HepG2 (cell line): ENCODE measurements around the gene HSFX1. TPM values are rescaled to one million over a fixed set of nuclear protein-coding genes. Genes with fewer than 3 reads are reported as not detected.
"Not testable (repeated sequence)": the region's sequence is repeated elsewhere in the genome, so short reads cannot be mapped to it uniquely, and the experiment has no call there.

Source experiments
- ATAC-seq: fragments of 200-7000 bp; cut with Tn5 transposase; 3 replicates; pipeline ENCODE4 v1.9.1; 2020; ENCODE audit warnings: mild to moderate bottlenecking, moderate library complexity
- Bru-seq: library from RNA; stranded (reverse); fragments of 400-500 nt; gene quantifications from one replicate; lab custom pipeline; 2021; lab: Mats Ljungman, UMichigan
- BruChase-seq, 2 experiments: library from RNA; stranded (reverse); fragments of 400-500 nt; gene quantifications; one replicate each; lab custom pipeline; 2021; lab: Mats Ljungman, UMichigan
- BruUV-seq: library from RNA; stranded (reverse); fragments of 400-500 nt; replicated peaks from 2 replicates; lab custom pipeline; 2021; lab: Mats Ljungman, UMichigan
- CTCF ChIA-PET: fragments of 300-600 bp; formaldehyde crosslinking; extraction: SDS; loops from one replicate; lab custom pipeline; 2021; ENCODE audit warnings: low total read pairs, inconsistent platforms, low intra/inter-chr PET ratio; lab: Yijun Ruan, JAX
- POLR2A ChIA-PET: fragments of 350-600 bp; sonication (Branson Sonifier 250); formaldehyde crosslinking; loops from one replicate; lab custom pipeline; 2020; ENCODE audit warnings: antibody characterized with exemption, inconsistent platforms; lab: Yijun Ruan, JAX
- DNase-seq: peaks from one replicate; pipeline ENCODE4 v3.0.0-alpha.2; 2015; ENCODE audit warnings: low spot score
- FAIRE-seq: peaks from 3 replicates; lab custom pipeline; 2011; peaks lifted over from hg19 to GRCh38; lab: Jason Lieb, UNC
- H2AFZ ChIP-seq: one replicate; pipeline ENCODE4 v1.6.1; 2011; ENCODE audit warnings: low read length, inconsistent platforms
- H3K27ac ChIP-seq: fragments of 300-600 bp; 3 replicates; pipeline ENCODE4 v1.8.0; 2011; ENCODE audit warnings: mixed run types, mild to moderate bottlenecking, mixed read lengths, low read length, inconsistent platforms; ENCODE audit not compliant: insufficient read depth; ENCODE audit errors: extremely low read length
- H3K27me3 ChIP-seq, 2 experiments: fragments of 200-600 bp in 1 of 2; 2 replicates in 1 of 2; 3 replicates in 1 of 2; pipeline versions ENCODE4 v1.6.0 to v1.8.0; 2011; ENCODE audit warnings: low read length in 2 of 2, mild to moderate bottlenecking in 2 of 2, moderate library complexity in 2 of 2, inconsistent platforms in 1 of 2; ENCODE audit not compliant: insufficient read depth in 2 of 2, control insufficient read depth in 1 of 2
- H3K36me3 ChIP-seq, 2 experiments: fragments of 200-600 bp in 1 of 2; replicated peaks in 1 of 2; 2 replicates in 1 of 2; 3 replicates in 1 of 2; pipeline versions ENCODE4 v1.5.1 to v1.8.0; 2011; ENCODE audit warnings: low read length in 2 of 2, inconsistent platforms in 1 of 2; ENCODE audit not compliant: insufficient read depth in 2 of 2, control insufficient read depth in 1 of 2
- H3K4me1 ChIP-seq: 2 replicates; pipeline ENCODE4 v1.5.1; 2012; ENCODE audit warnings: low read length, inconsistent platforms; ENCODE audit not compliant: insufficient read depth
- H3K4me2 ChIP-seq: 2 replicates; pipeline ENCODE4 v1.6.0; 2011; ENCODE audit warnings: low read depth, low read length, inconsistent platforms
- H3K4me3 ChIP-seq, 3 experiments: fragments of 200-600 bp in 1 of 3; sonication (generic), shearing (Covaris generic) in 1 of 3; replicated peaks in 1 of 3; 2 replicates each; pipeline ENCODE4 v1.5.1; 2011 to 2016; ENCODE audit warnings: low read length in 3 of 3, inconsistent platforms in 2 of 3, low read depth in 2 of 3, mild to moderate bottlenecking in 2 of 3, control low read depth in 1 of 3, mixed read lengths in 1 of 3; ENCODE audit not compliant: insufficient read depth in 1 of 3
- H3K79me2 ChIP-seq: one replicate; pipeline ENCODE4 v1.6.1; 2011; ENCODE audit warnings: low read length, inconsistent platforms; ENCODE audit not compliant: insufficient read depth
- H3K9ac ChIP-seq: 2 replicates; pipeline ENCODE4 v1.6.0; 2011; ENCODE audit warnings: mild to moderate bottlenecking, low read depth, low read length, inconsistent platforms; ENCODE audit not compliant: insufficient read depth
- H3K9me3 ChIP-seq: 2 replicates; pipeline ENCODE4 v1.5.1; 2012; ENCODE audit warnings: mild to moderate bottlenecking, low read length
- H4K20me1 ChIP-seq: 2 replicates; pipeline ENCODE4 v1.6.0; 2011; ENCODE audit warnings: inconsistent platforms, mild to moderate bottlenecking, low read length, moderate library complexity; ENCODE audit not compliant: insufficient read depth
- WGBS: methylation state at CpG from one replicate; pipeline ENCODE4 v1.1.6; 2017; ENCODE audit warnings: low lambda C conversion rate; 5-methylcytosine and 5-hydroxymethylcytosine counted together
- in situ Hi-C: cut with HindIII; loops from 2 replicates; pipeline ENCODE4 v1.10.0; 2017; ENCODE audit warnings: low pct_unique_long_range_greater_than_20kb; ENCODE audit not compliant: extremely low pct_ligation_motif_present
- intact Hi-C: fragments of 100-400 bp; cut with micrococcal nuclease; formaldehyde crosslinking; loops from one replicate; pipeline ENCODE4 v1.10.0; 2022; ENCODE audit not compliant: unreplicated experiment
- long read RNA-seq, 2 experiments: library from RNA in 1 of 2; library from polyadenylated mRNA in 1 of 2; stranded (forward) in 1 of 2; unstranded in 1 of 2; transcript quantifications; one replicate each; pipeline ENCODE4 v2.0.0, GENCODE V29; 2019 to 2022
- polyA minus RNA-seq, 3 experiments: library from RNA; depleted of rRNA, polyadenylated mRNA; stranded (reverse); fragments of >200 nt; gene quantifications; 2 replicates each; pipeline ENCODE4 v1.2.3, GENCODE V29; 2011; ENCODE audit warnings: low replicate concordance in 1 of 3
- polyA plus RNA-seq, 8 experiments: library from polyadenylated mRNA; depleted of rRNA in 3 of 8; stranded (reverse) in 7 of 8; unstranded in 1 of 8; fragments of >200 nt; fragmentation: Illumina TruSeq in 4 of 8; extraction: Trizol in 4 of 8; gene quantifications; 2 replicates each; pipeline versions ENCODE4 v1.2.1 to v1.2.3, GENCODE V29; 2011 to 2016; ENCODE audit warnings: low read depth in 4 of 8, missing spikeins in 1 of 8, mixed read lengths in 1 of 8; ENCODE audit not compliant: insufficient read depth in 1 of 8
- total RNA-seq, 5 experiments: library from RNA; depleted of rRNA; stranded (reverse); fragments of >200 nt; fragmentation: Illumina TruSeq; extraction: Trizol; gene quantifications; 2 replicates each; pipeline ENCODE4 v1.2.3, GENCODE V29; 2016; ENCODE audit warnings: low read depth in 1 of 5

HSFX1 gene, protein sequence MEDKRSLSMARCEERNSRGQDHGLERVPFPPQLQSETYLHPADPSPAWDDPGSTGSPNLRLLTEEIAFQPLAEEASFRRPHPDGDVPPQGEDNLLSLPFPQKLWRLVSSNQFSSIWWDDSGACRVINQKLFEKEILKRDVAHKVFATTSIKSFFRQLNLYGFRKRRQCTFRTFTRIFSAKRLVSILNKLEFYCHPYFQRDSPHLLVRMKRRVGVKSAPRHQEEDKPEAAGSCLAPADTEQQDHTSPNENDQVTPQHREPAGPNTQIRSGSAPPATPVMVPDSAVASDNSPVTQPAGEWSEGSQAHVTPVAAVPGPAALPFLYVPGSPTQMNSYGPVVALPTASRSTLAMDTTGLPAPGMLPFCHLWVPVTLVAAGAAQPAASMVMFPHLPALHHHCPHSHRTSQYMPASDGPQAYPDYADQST
- total RNA-seq (2016; rRNA removed; fragmentation: Illumina TruSeq; extraction: Trizol) (0.09 TPM in 1 of 2 replicates, not detected in the other), polyA plus RNA-seq (2011; rRNA removed) (0.08 and 0.12 TPM in 2 replicates), polyA minus RNA-seq (2011; rRNA and poly(A)+ RNA removed; ENCODE audit: low replicate concordance) (0.42 and 0.82 TPM in 2 replicates), Bru-seq, nascent RNA (not detected), BruChase-seq, experiment 1, labeled RNA remaining after a 6-hour chase (not detected), BruChase-seq, experiment 2, labeled RNA remaining after a 2-hour chase (not detected)
- not detected in 2 replicates for total RNA-seq (2016; cell fraction: cytosol; rRNA removed; fragmentation: Illumina TruSeq; extraction: Trizol; ENCODE audit: low read depth)
- total RNA-seq (2016; cell fraction: insoluble cytoplasmic fraction; rRNA removed; fragmentation: Illumina TruSeq; extraction: Trizol), result 0.24 TPM in 1 of 2 replicates, not detected in the other
- total RNA-seq (2016; cell fraction: membrane; rRNA removed; fragmentation: Illumina TruSeq; extraction: Trizol), result not detected in 2 replicates
- total RNA-seq (2016; cell fraction: nucleus; rRNA removed; fragmentation: Illumina TruSeq; extraction: Trizol), result not detected in 2 replicates
- 0.03 TPM in 1 of 2 replicates, not detected in the other for polyA plus RNA-seq (2011; cell fraction: cytosol; rRNA removed)
- 0.92 TPM in 2 replicates for polyA plus RNA-seq (2011; cell fraction: nucleus; rRNA removed)
- 0.20 and 0.28 TPM in 2 replicates for polyA plus RNA-seq (2012)
- polyA plus RNA-seq (2016; cell fraction: cytosol; fragmentation: Illumina TruSeq; extraction: Trizol; ENCODE audit: low read depth), result not detected in 2 replicates
- polyA plus RNA-seq (2016; cell fraction: insoluble cytoplasmic fraction; fragmentation: Illumina TruSeq; extraction: Trizol; ENCODE audit: low read depth), result not detected in 2 replicates
- not detected in 2 replicates for polyA plus RNA-seq (2016; cell fraction: membrane; fragmentation: Illumina TruSeq; extraction: Trizol; ENCODE audit: low read depth)
- polyA plus RNA-seq (2016; cell fraction: nucleus; fragmentation: Illumina TruSeq; extraction: Trizol; ENCODE audit: insufficient read depth, low read depth), result 0.27 and 0.31 TPM in 2 replicates
- polyA minus RNA-seq (2011; cell fraction: cytosol; rRNA and poly(A)+ RNA removed), result not detected in 2 replicates
- 0.87 and 0.90 TPM in 2 replicates for polyA minus RNA-seq (2011; cell fraction: nucleus; rRNA and poly(A)+ RNA removed)
- long read RNA-seq, experiment 1, result 0 reads
- long read RNA-seq, experiment 2, result 0 reads

DNA sequence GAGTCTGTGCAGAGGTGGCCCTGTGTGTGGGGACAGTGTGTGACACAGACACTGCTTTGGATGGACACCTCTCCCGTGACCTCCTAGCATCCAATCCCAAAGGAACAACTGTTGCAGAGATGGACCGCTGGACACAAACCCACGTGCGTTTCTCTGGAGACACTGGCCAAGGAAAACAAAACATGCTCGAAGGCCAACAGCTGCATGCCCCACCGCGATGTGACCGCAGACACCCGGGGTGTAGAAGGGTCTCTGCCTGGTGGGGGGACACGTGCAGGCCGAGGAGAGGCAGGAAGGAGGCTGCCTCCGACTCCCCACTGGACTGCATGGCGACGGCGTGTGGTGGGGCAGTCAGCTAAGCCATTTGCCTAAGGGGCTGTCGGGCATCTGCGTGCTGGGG is at the start of gene HSFX1:
HSFX1 (plus strand) TSS at position 301 of the 400 bp plus-strand sequence. CDS start 614 bp downstream, outside the sequence.
- in situ Hi-C loops, POLR2A ChIA-PET, H3K9ac ChIP-seq, H3K4me2 ChIP-seq, DNase-seq, H3K4me1 ChIP-seq, H3K4me3 ChIP-seq, H4K20me1 ChIP-seq, H3K79me2 ChIP-seq, H3K27me3 ChIP-seq, H3K27ac ChIP-seq, CTCF ChIA-PET, H2AFZ ChIP-seq, H3K9me3 ChIP-seq, H3K36me3 ChIP-seq, BruUV-seq, intact Hi-C loops, ATAC-seq, FAIRE-seq: not testable (repeated sequence)
- no CpG with 5 or more reads among the region's 17 CpGs for WGBS

DNA sequence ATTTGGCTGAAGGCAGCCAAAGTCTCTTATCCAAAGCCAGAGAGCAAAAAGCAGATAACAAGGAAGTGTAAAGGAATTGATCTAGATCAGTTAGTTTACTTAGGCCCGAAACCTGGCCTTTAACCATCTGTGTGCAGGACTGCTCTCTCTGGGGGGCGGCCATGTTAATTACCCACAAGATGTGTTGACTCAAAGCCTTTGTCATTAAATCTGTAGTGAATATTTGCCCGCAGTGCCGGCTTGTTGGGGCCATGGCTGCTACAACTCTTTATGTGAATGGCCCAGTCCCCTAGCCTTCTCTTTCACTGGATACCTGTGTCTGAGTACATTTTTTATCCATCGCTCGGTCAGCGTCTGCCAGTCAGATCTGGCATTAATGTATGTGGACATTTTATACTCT is 46.6 kb upstream of the HSFX1 start:
- ATAC-seq, H2AFZ ChIP-seq, H3K4me1 ChIP-seq, H3K9ac ChIP-seq, BruUV-seq, intact Hi-C loops, in situ Hi-C loops, H3K4me3 ChIP-seq, H3K36me3 ChIP-seq, H3K4me2 ChIP-seq, POLR2A ChIA-PET, H3K27me3 ChIP-seq, H3K27ac ChIP-seq, CTCF ChIA-PET, DNase-seq, H3K79me2 ChIP-seq, H3K9me3 ChIP-seq, H4K20me1 ChIP-seq: not testable (repeated sequence)
- FAIRE-seq, result peak; percentile 68
- 88% methylated on average over 3 of the region's 7 CpGs for WGBS

DNA sequence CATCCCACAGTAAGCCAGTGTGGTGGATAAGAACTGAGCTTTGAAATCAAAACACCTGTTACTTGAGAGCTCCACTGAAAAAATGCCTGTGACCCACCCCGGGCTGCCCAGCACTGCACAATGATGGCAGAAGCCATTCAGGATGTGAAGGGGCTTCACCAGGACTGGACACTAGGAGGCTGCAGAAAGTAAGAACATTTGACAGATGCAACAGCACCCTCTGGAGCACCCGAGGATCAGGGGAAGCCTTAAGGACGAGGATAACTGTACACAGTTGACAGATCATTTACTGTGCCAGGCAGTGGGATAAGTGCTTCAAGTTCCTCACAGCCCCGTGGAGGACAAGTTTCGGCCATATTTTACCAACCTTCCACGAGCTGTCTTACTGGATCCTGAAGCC is 31.6 kb upstream of the HSFX1 start:
- H3K27me3 ChIP-seq, H3K79me2 ChIP-seq, CTCF ChIA-PET, H3K27ac ChIP-seq, H3K9me3 ChIP-seq, in situ Hi-C loops, BruUV-seq, DNase-seq, H3K4me1 ChIP-seq, H3K36me3 ChIP-seq, H2AFZ ChIP-seq, intact Hi-C loops, H3K4me3 ChIP-seq, H4K20me1 ChIP-seq, H3K4me2 ChIP-seq, POLR2A ChIA-PET, H3K9ac ChIP-seq: not testable (repeated sequence)
- no CpG with 5 or more reads among the region's 6 CpGs for WGBS
- ATAC-seq (peak; percentile 96), FAIRE-seq (peak; percentile 96)
